HEK293T (cell line): ENCODE data around the gene ADGRE3.

Experiments used
- ARNT ChIP-seq: fragments of 450-650 bp; IDR thresholded peaks from 2 replicates; pipeline ENCODE4 v1.6.1; 2017; ENCODE audit warnings: mild to moderate bottlenecking
- CTBP1 ChIP-seq: fragments of 450-650 bp; IDR thresholded peaks from 2 replicates; pipeline ENCODE4 v1.6.1; 2016; ENCODE audit warnings: borderline replicate concordance
- ELF4 ChIP-seq: fragments of 450-650 bp; IDR thresholded peaks from 2 replicates; pipeline ENCODE4 v1.6.1; 2017; ENCODE audit warnings: antibody characterized with exemption
- FOXM1 ChIP-seq: fragments of 450-650 bp; IDR thresholded peaks from 2 replicates; pipeline ENCODE4 v1.6.1; 2017; ENCODE audit warnings: mild to moderate bottlenecking, borderline replicate concordance
- SP1 ChIP-seq: fragments of 450-650 bp; IDR thresholded peaks from 2 replicates; pipeline ENCODE4 v1.6.1; 2017
- TARDBP ChIP-seq: fragments of 450-650 bp; IDR thresholded peaks from 2 replicates; pipeline ENCODE4 v1.6.1; 2016

GRCh38 chr19:14619404-14619803 is 55.2 kb downstream of the ADGRE3 start:
- TF ChIP-seq ELF4 = no peak
- TF ChIP-seq CTBP1 = no peak
- TF ChIP-seq TARDBP = no peak
- no peak for TF ChIP-seq SP1
- TF ChIP-seq FOXM1 = no peak
- TF ChIP-seq ARNT = no peak
